ENCODE data around the gene HADHB. TPM values are rescaled to one million over a fixed set of nuclear protein-coding genes. Genes with fewer than 3 reads are reported as not detected.

The HADHB gene
- total RNA-seq, 1 experiment from 2014 or later, result 72.7 TPM

DNA sequence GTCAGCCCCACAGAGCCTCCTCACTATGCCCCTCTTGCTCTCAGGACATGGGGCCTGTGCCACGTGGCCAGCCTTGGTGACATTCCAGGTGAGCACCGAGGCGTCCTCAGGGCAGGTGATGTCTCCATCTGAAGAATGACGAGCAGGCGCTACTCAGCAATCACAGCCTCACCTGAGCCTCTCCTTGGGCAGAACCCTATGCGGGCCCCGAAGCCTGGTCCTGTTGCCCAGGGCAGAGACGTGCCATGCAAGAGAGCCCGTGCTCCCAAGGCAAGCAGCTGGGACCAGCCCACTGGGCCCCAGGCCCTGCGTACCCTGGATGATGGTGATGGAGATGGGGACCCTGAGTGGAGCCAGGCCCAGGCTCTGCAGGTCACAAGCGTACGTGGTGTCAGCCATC, 68.7 kb downstream of the HADHB start:
- Histone ChIP-seq H3K4me1 (replicated peaks; ENCODE audit: insufficient read depth) (no peaks in the 10 kb centered on the region), H3K36me3 (ENCODE audit: low read depth) (no peaks in the 10 kb centered on the region), H3K9me2 (ENCODE audit: insufficient read depth) (no peaks in the 10 kb centered on the region), H3K27me3 (ENCODE audit: insufficient read depth, low read depth) (no peaks in the 10 kb centered on the region), H3F3A (ENCODE audit: insufficient read depth, low read depth) (no peaks in the 10 kb centered on the region), H3K4me2 (no peak overlapping the region), H3K9me3 (ENCODE audit: insufficient read depth, low read depth) (no peaks in the 10 kb centered on the region), H2AFZ (no peak overlapping the region), H3K79me2 (ENCODE audit: low read depth) (no peaks in the 10 kb centered on the region), H3K27ac (no peak overlapping the region), H4K20me1 (ENCODE audit: insufficient read depth) (no peaks in the 10 kb centered on the region), H3K4me3 (no peak overlapping the region)
- CTCF ChIA-PET, result no interaction called here
- TF ChIP-seq CTCF (conservative IDR thresholded peaks at IDR 0.05), result no peak
- no peak for TF ChIP-seq EZH2 (IDR thresholded peaks at IDR 0.05; ENCODE audit: low read depth)
- intact Hi-C loops (cut with micrococcal nuclease; ENCODE audit: unreplicated experiment), result no loop called here
- no TSS peak for BruUV-seq (replicated peaks)
- DNase-seq, result no peak
- POLR2A ChIA-PET (ENCODE audit: unreplicated experiment), result no interaction called here

GRCh38 chr2:26314243-26314642, 69.5 kb downstream of the HADHB start:
- no peaks in the 10 kb centered on the region for H3K4me1 ChIP-seq (replicated peaks; ENCODE audit: insufficient read depth)
- no peaks in the 10 kb centered on the region for H3K9me3 ChIP-seq (ENCODE audit: insufficient read depth, low read depth)
- no peak overlapping the region for H3K4me2 ChIP-seq
- no peaks in the 10 kb centered on the region for H4K20me1 ChIP-seq (ENCODE audit: insufficient read depth)
- H3F3A ChIP-seq (ENCODE audit: insufficient read depth, low read depth), result no peaks in the 10 kb centered on the region
- DNase-seq, result no peak
- H3K4me3 ChIP-seq, result no peak overlapping the region
- no peaks in the 10 kb centered on the region for H3K27me3 ChIP-seq (ENCODE audit: insufficient read depth, low read depth)
- H3K9me2 ChIP-seq (ENCODE audit: insufficient read depth), result no peaks in the 10 kb centered on the region
- intact Hi-C loops (cut with micrococcal nuclease; ENCODE audit: unreplicated experiment), result no loop called here
- H3K79me2 ChIP-seq (ENCODE audit: low read depth), result no peaks in the 10 kb centered on the region
- no TSS peak for BruUV-seq (replicated peaks)
- ChIA-PET POLR2A (ENCODE audit: unreplicated experiment) (no interaction called here), CTCF (no interaction called here)
- H3K27ac ChIP-seq, result no peak overlapping the region
- TF ChIP-seq EZH2 (IDR thresholded peaks at IDR 0.05; ENCODE audit: low read depth) (no peak), CTCF (conservative IDR thresholded peaks at IDR 0.05) (no peak)
- no peaks in the 10 kb centered on the region for H3K36me3 ChIP-seq (ENCODE audit: low read depth)
- no peak overlapping the region for H2AFZ ChIP-seq

DNA sequence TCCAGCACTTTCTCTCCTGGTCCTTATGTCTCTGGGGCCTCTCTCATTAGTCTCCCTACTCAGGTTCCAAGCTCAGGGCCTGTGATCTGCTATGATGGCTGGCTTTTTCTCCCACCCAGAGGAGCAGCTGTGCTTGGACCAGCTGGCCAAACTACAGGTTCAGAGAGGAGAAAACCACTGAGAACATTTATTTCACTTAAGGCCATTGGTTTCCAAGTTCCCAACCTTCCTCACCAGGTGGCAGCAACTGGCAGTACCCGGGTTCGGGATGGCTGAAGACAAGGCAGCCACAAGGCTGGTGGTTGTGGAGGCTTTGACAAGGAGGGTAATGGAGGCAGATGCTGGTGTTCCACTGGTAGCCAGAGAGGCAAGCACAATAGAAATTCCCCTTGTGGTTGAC, 71.3 kb downstream of the HADHB start:
- Histone ChIP-seq H2AFZ (no peak overlapping the region), H3K9me2 (ENCODE audit: insufficient read depth) (no peaks in the 10 kb centered on the region), H3K27me3 (ENCODE audit: insufficient read depth, low read depth) (no peaks in the 10 kb centered on the region), H3K9me3 (ENCODE audit: insufficient read depth, low read depth) (no peaks in the 10 kb centered on the region), H3K4me3 (no peak overlapping the region), H3F3A (ENCODE audit: insufficient read depth, low read depth) (no peaks in the 10 kb centered on the region), H3K36me3 (ENCODE audit: low read depth) (no peaks in the 10 kb centered on the region), H3K79me2 (ENCODE audit: low read depth) (no peaks in the 10 kb centered on the region), H3K27ac (no peak overlapping the region), H4K20me1 (ENCODE audit: insufficient read depth) (no peaks in the 10 kb centered on the region), H3K4me1 (replicated peaks; ENCODE audit: insufficient read depth) (no peaks in the 10 kb centered on the region), H3K4me2 (no peak overlapping the region)
- BruUV-seq (replicated peaks), result no TSS peak
- ChIA-PET CTCF (no interaction called here), POLR2A (ENCODE audit: unreplicated experiment) (no interaction called here)
- no peak for DNase-seq
- no peak for TF ChIP-seq EZH2 (IDR thresholded peaks at IDR 0.05; ENCODE audit: low read depth)
- TF ChIP-seq CTCF (conservative IDR thresholded peaks at IDR 0.05), result peak; percentile 44; the same call in 1 of the 2 replicates
- intact Hi-C loops (cut with micrococcal nuclease; ENCODE audit: unreplicated experiment), result no loop called here
